GM12801 (cell line): ENCODE measurements around the gene TRAF4.

Source experiments
- TF ChIP-seq, protein P1 (sequence below): IDR thresholded peaks from one replicate; pipeline ENCODE4 v1.5.1; 2011; ENCODE audit warnings: control low read depth; ENCODE audit not compliant: insufficient read length; ENCODE audit errors: extremely low read depth

Gene TRAF4

DNA sequence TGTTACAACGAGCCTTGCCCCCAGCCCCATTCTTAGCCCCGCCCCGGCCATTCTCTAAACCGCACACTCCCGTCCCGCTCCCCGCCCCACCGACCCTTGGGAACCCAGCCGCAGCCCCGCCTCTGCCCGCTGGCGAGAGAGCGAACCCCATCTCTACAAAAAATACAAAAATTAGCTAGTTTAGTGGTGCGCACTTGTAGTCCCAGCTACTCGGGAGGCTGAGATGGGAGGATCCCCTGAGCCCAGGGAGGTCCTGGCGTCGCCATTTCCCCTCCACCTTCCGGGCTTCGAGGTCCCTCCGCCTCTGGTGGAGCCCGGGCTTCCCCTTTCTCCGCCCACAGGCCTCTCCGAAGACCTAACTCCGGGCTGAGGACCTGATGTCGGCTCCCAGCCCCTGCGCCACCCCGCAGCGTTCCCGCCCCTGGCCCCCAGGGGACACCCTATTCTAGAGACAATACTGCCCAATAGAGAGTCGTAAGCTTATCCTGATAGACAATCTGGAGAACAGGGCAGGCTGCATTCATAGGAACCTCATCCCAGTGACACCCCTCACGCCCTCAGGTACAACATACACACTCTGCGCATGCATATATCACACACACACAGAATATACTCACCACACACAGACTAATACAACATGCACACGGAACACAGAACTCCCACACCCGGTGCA, 31.6 kb upstream of the TRAF4 start:
- TF ChIP-seq, protein P1, sequence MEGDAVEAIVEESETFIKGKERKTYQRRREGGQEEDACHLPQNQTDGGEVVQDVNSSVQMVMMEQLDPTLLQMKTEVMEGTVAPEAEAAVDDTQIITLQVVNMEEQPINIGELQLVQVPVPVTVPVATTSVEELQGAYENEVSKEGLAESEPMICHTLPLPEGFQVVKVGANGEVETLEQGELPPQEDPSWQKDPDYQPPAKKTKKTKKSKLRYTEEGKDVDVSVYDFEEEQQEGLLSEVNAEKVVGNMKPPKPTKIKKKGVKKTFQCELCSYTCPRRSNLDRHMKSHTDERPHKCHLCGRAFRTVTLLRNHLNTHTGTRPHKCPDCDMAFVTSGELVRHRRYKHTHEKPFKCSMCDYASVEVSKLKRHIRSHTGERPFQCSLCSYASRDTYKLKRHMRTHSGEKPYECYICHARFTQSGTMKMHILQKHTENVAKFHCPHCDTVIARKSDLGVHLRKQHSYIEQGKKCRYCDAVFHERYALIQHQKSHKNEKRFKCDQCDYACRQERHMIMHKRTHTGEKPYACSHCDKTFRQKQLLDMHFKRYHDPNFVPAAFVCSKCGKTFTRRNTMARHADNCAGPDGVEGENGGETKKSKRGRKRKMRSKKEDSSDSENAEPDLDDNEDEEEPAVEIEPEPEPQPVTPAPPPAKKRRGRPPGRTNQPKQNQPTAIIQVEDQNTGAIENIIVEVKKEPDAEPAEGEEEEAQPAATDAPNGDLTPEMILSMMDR, result no peak

- TF ChIP-seq, protein P1, result no peak
Measured at GRCh38 chr17:28712705-28713415, 31.0 kb upstream of the TRAF4 start.

DNA sequence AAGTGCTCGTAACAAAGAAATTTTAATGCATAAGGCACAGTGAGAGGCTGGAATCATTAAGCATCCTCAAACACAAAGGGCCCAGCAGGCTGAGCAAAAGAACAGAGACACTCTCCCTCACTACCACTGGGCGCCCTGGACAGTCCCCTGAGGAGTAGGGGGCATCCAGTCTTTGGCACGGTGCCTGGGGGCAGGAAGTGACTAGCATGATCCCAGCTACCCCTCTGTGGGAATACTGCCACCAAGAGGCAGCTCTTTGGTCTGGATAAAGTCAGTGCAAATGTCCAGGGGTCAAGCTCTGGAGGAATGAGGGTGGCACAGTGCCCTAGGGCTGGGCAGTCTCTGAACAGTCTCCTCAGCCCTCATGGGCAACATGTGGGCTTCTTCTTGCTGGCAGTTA, 29.5 kb upstream of the TRAF4 start:
- TF ChIP-seq, protein P1, result no peak

DNA sequence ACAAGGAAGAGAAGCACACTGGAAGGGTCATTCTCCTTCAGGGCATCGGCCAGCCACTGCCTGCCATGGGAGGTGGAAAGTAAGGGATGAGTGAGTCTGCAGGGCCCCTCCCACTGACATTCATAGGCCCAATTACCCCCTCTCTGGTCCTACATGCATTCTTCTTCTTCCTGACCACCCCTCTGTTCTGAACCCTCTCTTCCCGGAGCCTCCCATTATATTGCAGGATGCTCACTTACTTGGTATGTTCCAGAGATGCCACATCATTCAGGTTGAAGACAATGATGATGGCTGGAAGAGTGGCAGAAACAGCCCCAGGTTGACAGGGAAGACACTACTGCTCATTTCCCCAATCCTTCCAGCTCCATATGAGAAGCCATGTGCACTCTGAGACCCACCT, 28.6 kb upstream of the TRAF4 start:
- TF ChIP-seq, protein P1, result no peak

DNA sequence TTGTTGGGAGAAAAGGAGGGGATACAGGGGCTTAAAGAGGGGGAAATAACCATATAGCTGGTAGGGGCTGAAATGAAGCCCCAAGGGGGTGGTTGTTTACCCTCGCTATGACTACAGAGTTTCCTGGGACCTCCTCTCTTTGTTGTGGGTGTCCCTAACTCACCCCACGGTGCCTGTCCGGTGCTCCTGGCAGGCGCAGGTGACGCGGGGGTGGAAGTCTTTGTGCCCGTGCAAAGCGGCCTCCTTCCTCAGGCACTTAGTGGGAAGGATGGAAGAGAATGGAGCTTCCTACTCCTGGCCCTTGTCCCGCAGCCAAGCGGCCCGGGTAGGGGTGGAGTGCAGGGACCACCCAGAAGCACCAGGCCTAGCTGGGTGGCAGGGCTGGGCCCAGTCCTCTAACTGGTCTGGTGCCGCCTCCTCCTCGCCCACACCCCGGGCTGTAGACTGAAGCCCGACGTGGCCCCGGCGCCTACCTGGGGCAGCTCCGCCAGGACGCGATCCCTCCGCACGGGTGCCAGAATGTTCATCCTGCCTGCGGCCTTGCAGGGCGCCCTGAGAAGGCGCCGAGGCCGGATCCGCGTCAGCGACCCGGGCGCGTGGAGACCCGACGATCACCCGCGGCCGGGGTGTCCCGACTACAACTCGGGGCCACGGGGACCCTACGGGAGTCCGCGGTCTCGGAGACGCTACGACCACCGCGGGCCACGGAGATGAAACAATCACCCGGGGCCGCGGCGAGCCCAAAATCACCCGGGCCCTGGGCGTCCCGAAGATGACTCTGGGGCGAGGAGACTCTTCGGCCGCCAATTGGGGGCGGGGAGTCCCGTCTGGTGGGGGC, 26.9 kb upstream of the TRAF4 start:
- TF ChIP-seq, protein P1, result no peak

DNA sequence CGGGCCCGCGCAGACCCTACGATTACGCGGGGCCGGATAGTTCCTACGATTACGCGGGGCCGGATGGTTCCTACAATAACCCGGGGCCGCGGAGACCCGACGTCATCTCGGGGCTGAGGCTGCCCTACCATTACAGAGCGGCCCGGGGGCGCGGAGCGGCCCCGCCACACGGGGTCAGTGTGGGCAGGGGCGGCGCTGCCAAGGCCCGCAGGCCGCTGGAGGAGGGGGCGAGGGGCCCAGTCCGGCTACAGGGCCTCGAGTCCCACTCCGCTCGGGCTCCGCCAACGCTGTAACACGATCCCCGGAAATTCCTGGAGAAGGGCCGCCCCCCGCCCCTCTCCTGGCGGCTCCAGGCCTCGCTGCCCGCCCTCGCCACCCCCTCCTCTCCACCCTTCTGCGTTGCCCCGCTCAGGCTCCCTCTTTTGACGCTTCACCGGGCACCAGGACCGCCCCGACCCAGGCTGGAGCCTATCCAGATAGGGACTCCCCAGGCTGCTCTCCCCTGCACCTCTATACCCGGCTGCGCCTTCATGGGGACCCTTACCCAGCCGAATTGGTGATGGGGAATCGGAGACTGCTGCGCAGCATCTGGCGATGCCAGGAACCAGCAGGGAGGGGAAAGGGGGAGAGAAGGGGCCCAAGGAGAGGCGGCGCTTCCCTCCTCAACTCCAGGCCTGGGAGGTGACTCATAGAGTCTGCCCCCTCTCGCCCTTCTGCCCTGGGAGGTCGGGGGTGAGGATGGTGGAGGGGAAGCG, 26.1 kb upstream of the TRAF4 start, which contains the start of gene RAB34:
Gene RAB34, minus strand, starts transcription at position 291 of the 755 bp plus-strand sequence. CDS start 602 bp downstream, outside the sequence.
- TF ChIP-seq, protein P1, result no peak
